GM18868 (cell line): Measurements from ENCODE around the gene FBXL4.
"Not testable (repeated sequence)": the region's sequence is repeated elsewhere in the genome, so short reads cannot be mapped to it uniquely, and the experiment has no call there.

ENCODE experiments used
- ATAC-seq: cut with Tn5 transposase; IDR thresholded peaks from one replicate; pipeline ENCODE4 v1.9.1; 2021; ENCODE audit warnings: mild to moderate bottlenecking, moderate library complexity; ENCODE audit not compliant: unreplicated experiment

The FBXL4 gene

DNA sequence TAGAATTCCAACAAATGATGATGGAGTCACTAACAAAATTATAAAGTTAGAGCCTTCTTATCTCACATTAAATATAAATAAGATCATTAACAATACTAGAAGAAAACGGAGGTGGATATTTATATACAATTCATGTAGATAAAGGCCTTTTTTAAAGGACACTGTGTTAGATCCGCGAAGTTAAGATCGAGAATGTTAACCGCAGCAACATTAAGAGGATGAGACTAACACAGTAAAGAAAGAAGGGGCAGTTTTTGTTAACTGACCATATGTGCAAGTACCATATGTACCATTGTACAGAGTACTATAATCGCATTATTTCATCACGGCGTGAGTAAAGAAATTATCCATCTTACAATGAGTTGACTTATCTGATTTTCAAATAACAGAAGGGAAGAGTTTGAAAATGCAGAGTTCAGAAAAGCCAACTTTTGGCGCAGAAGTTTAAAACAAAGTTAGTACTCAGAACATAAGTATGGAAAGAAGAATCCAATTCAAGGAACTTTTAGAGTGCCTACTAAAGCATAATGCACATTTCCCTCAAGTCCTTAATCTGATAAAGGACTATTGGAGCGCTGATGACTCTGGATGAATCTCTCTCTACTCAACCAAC, 1.4 kb downstream of the FBXL4 start:
- no peak for ATAC-seq

DNA sequence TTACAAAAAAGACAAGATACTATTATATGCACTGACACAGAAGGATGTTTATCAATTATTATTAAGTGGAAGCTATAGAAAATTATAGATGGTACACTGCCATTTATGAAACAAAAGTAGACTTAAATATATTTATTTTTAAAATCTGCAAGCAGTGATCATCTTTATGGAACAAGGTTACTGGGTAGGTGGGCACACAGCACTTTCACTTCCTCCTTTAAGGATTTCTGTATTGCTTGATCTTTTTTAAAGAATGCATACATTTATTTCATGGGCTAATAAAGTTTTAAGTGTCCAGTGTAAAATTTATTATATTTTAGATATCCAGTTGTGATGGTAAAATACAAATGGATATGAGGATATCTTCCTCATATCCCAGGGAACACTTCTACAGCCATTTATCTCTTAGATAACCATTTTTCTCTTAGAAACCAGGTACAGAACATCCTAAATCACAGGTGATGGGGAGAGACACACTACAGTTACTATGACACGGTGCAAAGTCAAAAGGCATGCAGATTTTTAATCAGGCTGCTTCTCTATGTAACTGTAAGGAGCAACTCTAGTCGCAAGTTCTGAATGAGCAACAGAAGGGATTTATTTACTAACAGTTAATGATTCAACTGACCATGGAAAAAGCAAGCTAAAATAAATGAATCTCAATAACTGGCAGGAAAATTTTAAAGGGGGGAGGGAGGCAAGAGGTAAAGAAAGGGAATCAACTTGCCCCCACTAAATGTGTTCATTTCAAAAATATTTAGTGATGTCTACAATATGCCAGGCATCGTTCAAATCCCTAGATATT, 2.2 kb downstream of the FBXL4 start:
- ATAC-seq: no peak

- no peak for ATAC-seq
Measured at GRCh38 chr6:98944598-98945081, 3.1 kb downstream of the FBXL4 start.

- ATAC-seq: no peak
Measured at GRCh38 chr6:98944168-98944567, 3.6 kb downstream of the FBXL4 start.

DNA sequence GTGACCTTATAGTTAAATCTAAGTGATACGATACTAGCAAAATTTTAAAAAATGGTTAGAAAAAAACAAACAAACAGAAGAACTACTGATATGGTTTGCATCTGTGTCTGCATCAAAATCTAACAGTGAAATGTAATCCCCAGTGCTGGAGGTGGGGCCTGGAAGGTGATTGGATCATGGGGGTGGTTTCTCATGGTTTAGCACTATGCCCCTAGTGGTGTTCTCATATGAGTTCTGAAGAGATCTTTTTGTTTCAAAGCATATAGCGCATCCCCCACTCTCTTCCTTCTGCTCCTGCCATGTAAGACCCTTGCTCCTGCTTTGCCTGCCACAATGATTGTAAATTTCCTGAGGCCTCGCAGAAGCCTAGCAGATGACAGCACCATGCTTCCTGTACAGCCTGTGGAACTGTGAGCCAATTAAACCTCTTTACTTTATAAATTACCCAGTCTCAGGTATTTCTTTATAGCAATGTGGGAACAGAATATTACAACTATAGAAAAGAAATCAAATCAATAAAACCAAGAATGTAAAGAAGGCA, 5.4 kb downstream of the FBXL4 start:
- ATAC-seq: no peak

GRCh38 chr6:98941319-98941718, 6.4 kb downstream of the FBXL4 start:
- ATAC-seq: no peak

DNA sequence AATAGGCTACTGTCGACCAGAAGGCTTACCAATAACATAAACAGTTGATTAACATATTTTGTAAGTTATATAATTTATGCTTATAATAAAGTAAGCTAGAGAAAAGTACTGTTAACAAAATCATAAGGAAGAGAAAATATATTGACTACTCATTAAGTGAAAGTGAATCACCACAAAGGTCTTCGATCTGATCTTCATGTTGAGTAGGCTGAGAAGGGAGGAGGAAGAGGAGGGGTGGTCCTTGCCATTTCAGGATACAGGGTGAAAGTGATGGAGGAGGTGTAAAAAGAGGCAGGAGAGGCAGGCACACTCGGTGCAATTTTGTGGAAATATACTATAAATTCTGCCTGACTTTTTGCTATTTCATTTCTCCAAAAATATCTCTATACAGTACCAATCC, 10.4 kb downstream of the FBXL4 start:
- no peak for ATAC-seq

DNA sequence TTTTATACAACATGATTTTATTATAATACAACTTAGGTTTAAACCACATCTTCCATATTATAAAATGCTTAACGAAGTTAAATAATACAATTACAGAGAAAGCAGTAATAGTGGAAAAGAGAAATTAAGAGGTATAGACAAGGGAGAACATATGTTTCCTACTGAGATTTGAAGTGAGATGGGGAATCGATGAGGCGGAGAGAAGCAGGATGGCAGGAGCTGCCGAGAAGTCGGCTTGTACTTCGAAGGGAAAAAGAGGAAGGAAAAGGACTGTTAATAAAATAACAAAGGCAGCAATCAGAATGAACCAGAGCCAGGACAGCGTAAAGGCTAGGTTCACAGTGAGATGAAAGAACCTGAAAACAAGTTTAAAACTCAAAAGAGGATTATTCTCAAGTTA, 15.4 kb downstream of the FBXL4 start:
- ATAC-seq: no peak

DNA sequence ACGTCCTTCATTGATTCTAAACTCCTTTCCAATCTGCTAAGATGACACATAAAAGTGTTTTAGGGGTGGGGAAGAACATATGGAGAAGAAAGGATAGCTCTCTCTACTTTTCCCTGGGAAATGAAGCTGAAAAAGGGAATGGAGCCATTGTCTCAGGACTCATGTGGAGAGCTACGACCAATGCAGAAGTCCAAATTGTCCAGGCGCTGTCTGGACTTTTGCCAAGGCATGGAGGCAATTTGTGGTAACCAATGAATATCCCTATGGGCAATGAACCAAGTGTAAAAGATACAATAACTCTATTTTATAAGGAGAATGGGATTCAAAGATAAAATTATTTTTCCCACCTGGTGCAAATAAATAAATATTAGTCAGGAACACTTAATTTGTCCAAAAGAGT, 16.1 kb downstream of the FBXL4 start:
- ATAC-seq: no peak

GRCh38 chr6:98929498-98930060, 18.2 kb downstream of the FBXL4 start:
- ATAC-seq: peak; percentile 60

GRCh38 chr6:98928688-98929087, 19.1 kb downstream of the FBXL4 start:
- no peak for ATAC-seq

DNA sequence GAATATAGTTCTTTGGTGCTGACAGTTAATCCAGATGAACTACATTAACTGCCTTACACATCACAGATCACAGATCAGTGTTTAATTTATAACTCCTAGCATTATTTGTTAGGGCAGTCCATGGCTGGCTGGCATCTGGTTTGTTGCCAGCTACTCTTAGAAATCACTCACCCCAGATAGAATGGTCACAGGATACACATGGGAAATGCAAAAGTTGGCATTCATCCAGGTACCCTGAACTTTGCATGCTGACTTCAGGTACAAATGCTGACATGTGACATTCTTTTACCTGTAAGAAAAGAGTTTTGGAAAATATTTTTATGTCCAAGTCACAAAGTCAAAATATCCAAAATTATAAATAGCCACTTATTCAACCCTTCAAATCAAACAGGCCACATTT, 20.2 kb downstream of the FBXL4 start:
- ATAC-seq: no peak

- no peak for ATAC-seq
Measured at GRCh38 chr6:98925831-98926230, 21.9 kb downstream of the FBXL4 start.

- no peak for ATAC-seq
Measured at GRCh38 chr6:98924647-98925046, 23.1 kb downstream of the FBXL4 start.

- peak; percentile 86 for ATAC-seq
Measured at GRCh38 chr6:98920904-98921431, 26.8 kb downstream of the FBXL4 start.

GRCh38 chr6:98910946-98911345, 36.8 kb downstream of the FBXL4 start:
- not testable (repeated sequence) for ATAC-seq

- ATAC-seq: no peak
Measured at GRCh38 chr6:98909236-98909635, 38.5 kb downstream of the FBXL4 start.

DNA sequence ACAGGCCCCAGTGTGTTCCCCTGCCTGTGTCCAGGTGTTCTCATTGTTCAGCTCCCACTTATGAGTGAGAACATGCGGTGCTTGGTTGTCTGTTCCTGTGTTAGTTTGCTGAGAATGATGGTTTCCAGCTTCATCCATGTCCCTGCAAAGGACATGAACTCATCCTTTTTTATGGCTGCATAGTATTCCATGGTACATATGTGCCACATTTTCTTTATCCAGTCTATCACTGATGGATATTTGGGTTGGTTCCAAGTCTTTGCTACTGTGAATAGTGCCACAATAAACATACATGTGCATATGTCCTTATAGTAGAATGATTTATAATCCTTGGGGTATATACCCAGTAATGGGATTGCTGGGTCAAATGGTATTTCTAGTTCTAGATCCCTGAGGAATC, 41.4 kb downstream of the FBXL4 start:
- not testable (repeated sequence) for ATAC-seq

GRCh38 chr6:98905759-98906158, 42.0 kb downstream of the FBXL4 start:
- no peak for ATAC-seq

GRCh38 chr6:98904096-98904495, 43.6 kb downstream of the FBXL4 start:
- no peak for ATAC-seq

DNA sequence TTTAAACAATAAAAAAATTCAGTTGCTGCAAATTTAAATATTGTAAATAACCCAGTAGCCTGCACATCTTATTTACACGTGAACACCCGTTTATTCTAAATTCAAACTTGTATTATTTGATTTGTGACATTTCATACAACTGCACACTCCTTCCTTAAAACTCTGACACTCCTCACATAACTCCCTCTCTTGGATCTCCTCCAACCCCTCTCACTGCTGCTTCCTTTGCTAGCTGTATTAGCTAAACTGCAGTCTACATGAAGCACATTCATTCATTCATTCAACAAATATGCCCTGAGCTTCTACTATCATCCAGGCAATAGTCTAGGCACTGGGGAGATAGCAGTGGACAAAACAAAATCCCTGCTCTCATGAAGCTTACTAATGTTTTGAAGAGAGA, 47.0 kb downstream of the FBXL4 start:
- ATAC-seq: no peak

GRCh38 chr6:98894810-98895209, 52.9 kb downstream of the FBXL4 start:
- ATAC-seq: no peak
